Measurements from ENCODE around the gene FGB. TPM values are rescaled to one million over a fixed set of nuclear protein-coding genes. Genes with fewer than 3 reads are reported as not detected.

FGB gene
- 15.6 to 23.2 TPM (median 16.7 TPM) in 5 replicates for total RNA-seq (2022; extraction: Qiagen RNA extraction)

GRCh38 chr4:154562697-154563254 lies at the start of gene FGB:
FGB (plus strand) TSS chr4:154563011; CDS start chr4:154563019, 8 bp downstream.

GRCh38 chr4:154549894-154550790 lies 12.7 kb upstream of the FGB start, which contains the start of gene PLRG1:
PLRG1 (minus strand) TSS chr4:154550400; CDS start chr4:154550308, 92 bp downstream.

GRCh38 chr4:154590329-154591006 lies 27.7 kb downstream of the FGB start, which contains the start of gene FGA:
FGA (minus strand) TSS chr4:154590742; CDS start chr4:154590687, 55 bp downstream.

GRCh38 chr4:154612472-154613414 lies 49.9 kb downstream of the FGB start, which contains the start of gene FGG:
FGG (minus strand) TSS chr4:154612656; CDS start chr4:154612609, 47 bp downstream.

Other genes starting within 250 kb of the FGB start
- gene DCHS2, start 71.2 kb upstream of the FGB start, total RNA-seq (2022; extraction: Qiagen RNA extraction) = 0.02 to 0.09 TPM in 2 of 5 replicates, not detected in the others
- gene PLRG1, start 12.6 kb upstream of the FGB start, total RNA-seq (2022; extraction: Qiagen RNA extraction) = 51.5 to 62.4 TPM (median 54.9 TPM) in 5 replicates
- gene FGA, start 27.7 kb downstream of the FGB start, total RNA-seq (2022; extraction: Qiagen RNA extraction) = 16.0 to 20.0 TPM (median 16.2 TPM) in 5 replicates
- gene FGG, start 49.6 kb downstream of the FGB start, total RNA-seq (2022; extraction: Qiagen RNA extraction) = 4.5 to 9.9 TPM (median 5.5 TPM) in 5 replicates
- 0.06 TPM in 1 of 5 replicates, not detected in the others for gene LRAT, start 181.0 kb downstream of the FGB start, total RNA-seq (2022; extraction: Qiagen RNA extraction)
- gene RBM46, start 218.3 kb downstream of the FGB start, total RNA-seq (2022; extraction: Qiagen RNA extraction) = not detected in 5 replicates

Measured in A549 treated with Mapracorat at 1 μM for 4 hours (cell line).